Vagina (tissue), 2 donors: ENCODE results near the gene BRINP2.

Experiments
- CTCF ChIP-seq, 3 experiments: fragments of 450-650 bp in 2 of 3; fragments of 200-600 bp in 1 of 3; sonication (generic) in 1 of 3; IDR thresholded peaks; one replicate each; pipeline ENCODE4 v1.5.1; 2017 to 2019; ENCODE audit warnings: antibody characterized with exemption in 3 of 3, mild to moderate bottlenecking in 2 of 3, moderate library complexity in 2 of 3
- POLR2A ChIP-seq, 2 donors: fragments of 450-650 bp; IDR thresholded peaks; one replicate each; pipeline ENCODE4 v1.6.1; 2017; ENCODE audit warnings: antibody characterized with exemption in 2 of 2, mild to moderate bottlenecking in 2 of 2, moderate library complexity in 2 of 2

DNA sequence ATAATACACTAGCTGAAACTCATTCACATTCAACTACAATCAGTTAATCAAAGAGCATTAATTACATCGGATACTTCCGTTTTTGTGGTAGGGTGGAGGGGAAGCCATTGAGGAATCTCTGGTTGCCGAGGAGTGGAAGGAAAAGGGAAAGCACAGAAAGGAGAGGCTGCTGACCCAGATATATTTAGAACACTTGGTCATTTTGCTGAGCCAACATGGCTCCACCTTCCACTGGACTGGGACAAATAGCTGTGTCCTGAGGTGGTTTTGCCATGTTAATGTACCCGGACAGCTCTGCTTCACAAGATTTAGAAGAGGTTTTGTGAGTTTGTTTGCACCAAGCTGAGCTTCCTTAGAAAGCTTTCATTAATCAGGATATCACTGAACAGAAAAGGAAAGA is 32.4 kb upstream of the BRINP2 start:
- TF ChIP-seq CTCF (IDR thresholded peaks at IDR 0.05) (no peak), POLR2A (IDR thresholded peaks at IDR 0.05) (no peak)
